GM12872 (cell line): Measurements from ENCODE around the gene CNTNAP1.
A peak's percentile ranks its signal among the peaks of the same experiment; 100 is the strongest.

Source experiments
- CTCF ChIP-seq: IDR thresholded peaks from 3 replicates; pipeline ENCODE4 v1.5.1; 2011; ENCODE audit warnings: low read depth, mild to moderate bottlenecking, low read length, moderate library complexity; ENCODE audit not compliant: insufficient read depth

The CNTNAP1 gene

GRCh38 chr17:42673885-42674754, 8.2 kb upstream of the CNTNAP1 start:
- peak; percentile 81 for TF ChIP-seq CTCF

DNA sequence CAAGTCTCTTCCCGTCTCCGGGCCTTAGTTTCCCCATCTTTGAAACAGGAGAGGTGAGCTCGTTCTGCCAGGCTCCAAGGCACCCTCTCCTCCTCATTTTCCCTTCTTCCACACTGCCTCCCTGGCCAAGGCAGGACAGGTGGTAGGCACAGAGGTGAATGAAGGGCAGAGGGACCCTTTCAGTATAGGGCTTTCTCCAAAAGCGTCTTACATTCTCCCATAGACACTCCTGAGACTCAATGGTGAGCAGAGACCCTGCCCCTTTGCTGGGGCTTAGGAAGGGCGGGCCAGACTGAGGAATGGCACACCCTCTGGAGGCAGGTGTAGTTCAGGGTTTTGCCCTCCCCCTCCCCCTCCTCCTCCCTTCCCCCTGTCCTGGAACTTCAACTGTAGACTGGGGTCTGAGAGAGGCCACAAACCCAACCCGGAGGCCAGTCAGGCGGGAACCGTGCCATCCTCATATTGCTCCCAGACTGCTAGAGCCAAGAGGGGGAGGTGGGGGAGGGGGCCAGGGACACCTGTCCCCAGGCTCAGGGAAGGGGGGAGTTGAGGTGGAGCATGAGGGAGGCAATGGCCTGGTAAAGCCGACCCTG, 7.5 kb upstream of the CNTNAP1 start:
- no peak for TF ChIP-seq CTCF

DNA sequence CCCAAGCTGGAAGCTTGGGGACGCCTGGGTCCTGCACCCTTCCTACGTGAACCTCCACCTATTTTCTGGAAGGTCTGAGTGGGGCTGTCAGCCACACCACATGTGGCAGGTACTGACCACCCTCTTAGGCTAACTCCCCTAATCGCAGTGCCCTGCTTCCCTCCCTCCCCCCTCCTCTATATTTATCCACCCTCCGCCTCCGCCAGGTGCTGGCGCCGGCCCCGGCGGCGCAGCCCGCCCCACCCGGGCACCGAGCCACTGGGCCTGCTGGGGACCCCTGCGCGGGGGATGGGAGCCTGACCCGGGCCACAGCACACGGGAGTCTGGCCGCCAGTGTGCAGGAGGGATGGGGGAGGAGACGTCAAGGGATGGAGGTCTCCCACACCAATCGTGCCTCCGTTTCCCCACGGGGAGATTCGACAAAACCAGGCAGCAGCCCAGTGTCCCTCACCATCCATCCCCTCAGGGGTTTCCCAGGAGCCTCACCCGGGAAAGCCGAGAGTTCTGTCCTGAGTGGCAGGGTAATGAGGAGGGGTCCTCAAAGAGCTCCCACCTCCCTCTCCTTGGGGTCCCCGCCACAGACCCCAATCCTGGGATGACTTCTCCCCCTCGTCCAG, 6.9 kb upstream of the CNTNAP1 start:
- TF ChIP-seq CTCF: no peak

GRCh38 chr17:42675965-42676423, 6.3 kb upstream of the CNTNAP1 start:
- TF ChIP-seq CTCF: no peak

DNA sequence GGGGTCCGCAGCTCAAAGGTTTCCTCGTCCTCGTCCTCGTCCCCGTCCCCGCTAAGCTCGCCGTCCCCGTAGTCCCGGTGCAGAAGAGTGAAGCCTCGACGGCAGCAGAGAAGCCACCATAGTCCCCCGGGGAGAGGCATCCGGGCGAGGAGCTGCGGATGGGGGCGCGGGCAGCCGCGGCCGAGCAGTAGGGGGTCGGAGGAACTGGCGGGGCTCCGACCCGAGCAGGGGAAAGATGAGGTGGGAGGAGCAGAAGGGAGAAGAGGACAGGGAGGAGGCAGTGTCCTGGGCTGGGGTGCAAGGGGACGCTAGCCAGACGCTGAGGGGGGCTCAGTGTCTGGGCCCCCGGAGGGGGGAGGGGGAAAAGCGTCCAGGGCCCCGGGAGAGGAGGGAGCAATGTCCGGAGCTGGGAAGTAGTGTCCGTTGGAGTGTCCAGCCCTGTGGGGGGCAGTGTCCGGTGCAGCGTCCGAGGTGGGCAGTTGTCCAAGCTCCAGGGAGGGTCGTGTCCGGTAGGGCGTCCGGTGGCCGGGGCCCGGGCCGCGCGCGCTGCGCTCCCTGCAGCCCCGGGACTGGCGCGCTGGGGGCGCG, 5.8 kb upstream of the CNTNAP1 start, which contains the start of gene PLEKHH3:
Gene PLEKHH3, minus strand, starts transcription at position 571 of the 588 bp plus-strand sequence. Its CDS starts 431 bp downstream, at position 140.
- no peak for TF ChIP-seq CTCF

GRCh38 chr17:42677012-42677857, 5.1 kb upstream of the CNTNAP1 start:
- TF ChIP-seq CTCF: no peak
